ENCODE data around the gene RELCH.
"Not testable (repeated sequence)": the region's sequence is repeated elsewhere in the genome, so short reads cannot be mapped to it uniquely, and the experiment has no call there.

Gene RELCH

GRCh38 chr18:62152844-62153243, 34.2 kb upstream of the RELCH start:
- DNase-seq (ENCODE audit: low spot score): no peak
- CTCF ChIA-PET: no interaction called here
- no peak for TF ChIP-seq CTCF (conservative IDR thresholded peaks at IDR 0.05; ENCODE audit: low read depth)
- no peak overlapping the region for H3K27ac ChIP-seq
- POLR2A ChIA-PET (ENCODE audit: low non-redundant PET): no interaction called here

- no peak for TF ChIP-seq CTCF (conservative IDR thresholded peaks at IDR 0.05; ENCODE audit: low read depth)
- no peak overlapping the region for H3K27ac ChIP-seq
- no peak for DNase-seq (ENCODE audit: low spot score)
- CTCF ChIA-PET: interaction anchor here (0.8 kb wide), 1 partner anchor 28 kb away, joined by 3 read pairs; no protein-coding TSS in a partner anchor
- POLR2A ChIA-PET (ENCODE audit: low non-redundant PET): no interaction called here
Observed at GRCh38 chr18:62157843-62158242, 29.2 kb upstream of the RELCH start.

- POLR2A ChIA-PET (ENCODE audit: low non-redundant PET): no interaction called here
- no peak for TF ChIP-seq CTCF (conservative IDR thresholded peaks at IDR 0.05; ENCODE audit: low read depth)
- H3K27ac ChIP-seq: no peak overlapping the region
- DNase-seq (ENCODE audit: low spot score): no peak
- CTCF ChIA-PET: interaction anchor here (1.0 kb wide), 1 partner anchor 11 kb away, joined by 4 read pairs; no protein-coding TSS in a partner anchor
Observed at GRCh38 chr18:62164310-62164709, 22.7 kb upstream of the RELCH start.

GRCh38 chr18:62164855-62165487, 22.1 kb upstream of the RELCH start:
- no peak for TF ChIP-seq CTCF (conservative IDR thresholded peaks at IDR 0.05; ENCODE audit: low read depth)
- H3K27ac ChIP-seq: no peak overlapping the region
- ChIA-PET POLR2A (ENCODE audit: low non-redundant PET) (no interaction called here), CTCF (no interaction called here)
- no peak for DNase-seq (ENCODE audit: low spot score)

GRCh38 chr18:62165583-62165982, 21.5 kb upstream of the RELCH start:
- no peak overlapping the region for H3K27ac ChIP-seq
- no peak for DNase-seq (ENCODE audit: low spot score)
- no peak for TF ChIP-seq CTCF (conservative IDR thresholded peaks at IDR 0.05; ENCODE audit: low read depth)
- ChIA-PET POLR2A (ENCODE audit: low non-redundant PET) (no interaction called here), CTCF (no interaction called here)

GRCh38 chr18:62166524-62166923, 20.5 kb upstream of the RELCH start:
- H3K27ac ChIP-seq; CTCF ChIA-PET; DNase-seq (ENCODE audit: low spot score); POLR2A ChIA-PET (ENCODE audit: low non-redundant PET): not testable (repeated sequence)

GRCh38 chr18:62170857-62171256, 16.2 kb upstream of the RELCH start:
- ChIA-PET CTCF (interaction anchor here (0.6 kb wide), 1 partner anchor 468 kb away, joined by 3 read pairs; no protein-coding TSS in a partner anchor), POLR2A (ENCODE audit: low non-redundant PET) (no interaction called here)
- DNase-seq (ENCODE audit: low spot score): no peak
- no peak overlapping the region for H3K27ac ChIP-seq
- TF ChIP-seq CTCF (conservative IDR thresholded peaks at IDR 0.05; ENCODE audit: low read depth): no peak

Data from RWPE1 (cell line).